HEK293T (cell line): ENCODE measurements around the gene C14orf132.

Source experiments
- BHLHE40 ChIP-seq: fragments of 450-650 bp; IDR thresholded peaks from 2 replicates; pipeline ENCODE4 v1.6.1; 2016; ENCODE audit warnings: mild to moderate bottlenecking, moderate library complexity, borderline replicate concordance
- CTBP1 ChIP-seq: fragments of 450-650 bp; IDR thresholded peaks from 2 replicates; pipeline ENCODE4 v1.6.1; 2016; ENCODE audit warnings: borderline replicate concordance
- ELF4 ChIP-seq: fragments of 450-650 bp; IDR thresholded peaks from 2 replicates; pipeline ENCODE4 v1.6.1; 2017; ENCODE audit warnings: antibody characterized with exemption
- FOXA1 ChIP-seq: fragments of 450-650 bp; IDR thresholded peaks from 2 replicates; pipeline ENCODE4 v1.6.1; 2016; ENCODE audit warnings: mild to moderate bottlenecking
- FOXM1 ChIP-seq: fragments of 450-650 bp; IDR thresholded peaks from 2 replicates; pipeline ENCODE4 v1.6.1; 2017; ENCODE audit warnings: mild to moderate bottlenecking, borderline replicate concordance
- HDGF ChIP-seq: fragments of 450-650 bp; IDR thresholded peaks from 2 replicates; pipeline ENCODE4 v1.6.1; 2017; ENCODE audit warnings: antibody characterized with exemption, borderline replicate concordance
- L3MBTL2 ChIP-seq: fragments of 450-650 bp; conservative IDR thresholded peaks from 2 replicates; pipeline ENCODE4 v1.6.1; 2016; ENCODE audit warnings: mild to moderate bottlenecking
- SP1 ChIP-seq: fragments of 450-650 bp; IDR thresholded peaks from 2 replicates; pipeline ENCODE4 v1.6.1; 2017
- SUZ12 ChIP-seq: fragments of 450-650 bp; IDR thresholded peaks from 2 replicates; pipeline ENCODE4 v1.6.1; 2016; ENCODE audit warnings: mild to moderate bottlenecking
- TARDBP ChIP-seq: fragments of 450-650 bp; IDR thresholded peaks from 2 replicates; pipeline ENCODE4 v1.6.1; 2016

GRCh38 chr14:96130391-96130790, 91.2 kb downstream of the C14orf132 start:
- TF ChIP-seq HDGF (no peak), CTBP1 (no peak), SUZ12 (no peak), TARDBP (no peak), FOXM1 (no peak), BHLHE40 (no peak), ELF4 (no peak), FOXA1 (no peak), SP1 (no peak), L3MBTL2 (no peak)
